Urothelium cell line (cell line): ENCODE measurements around the gene CYP26C1.

Experiments used
- DNase-seq: peaks from one replicate; pipeline ENCODE4 v3.0.0; 2011; ENCODE audit warnings: low spot score, mixed read lengths
- FAIRE-seq: peaks from 2 replicates; lab custom pipeline; 2011; peaks lifted over from hg19 to GRCh38; lab: Jason Lieb, UNC

The CYP26C1 gene

GRCh38 chr10:93059975-93060886 is at the start of gene CYP26C1:
Gene CYP26C1 (plus strand): TSS chr10:93060798. CDS start chr10:93061264, 466 bp downstream.
- no peak for FAIRE-seq

GRCh38 chr10:93015722-93016121 is 44.9 kb upstream of the CYP26C1 start:
- FAIRE-seq (no peak), DNase-seq (no peak)

More at GRCh38 chr10:93059975-93060886, at the start of gene CYP26C1:
- DNase-seq, result no peak

- no peak for FAIRE-seq
Measured at GRCh38 chr10:93023013-93023650, 37.5 kb upstream of the CYP26C1 start.

GRCh38 chr10:93026072-93026471 is 34.5 kb upstream of the CYP26C1 start:
- no peak for FAIRE-seq

More at GRCh38 chr10:93023013-93023650, 37.5 kb upstream of the CYP26C1 start:
- no peak for DNase-seq

GRCh38 chr10:93027508-93027907 is 33.1 kb upstream of the CYP26C1 start:
- FAIRE-seq, result no peak
- no peak for DNase-seq

More at GRCh38 chr10:93026072-93026471, 34.5 kb upstream of the CYP26C1 start:
- no peak for DNase-seq

GRCh38 chr10:93028883-93029282 is 31.7 kb upstream of the CYP26C1 start:
- FAIRE-seq (no peak), DNase-seq (peak; percentile 29)

- DNase-seq, result peak; percentile 54
- FAIRE-seq, result no peak
Measured at GRCh38 chr10:93030409-93030808, 30.2 kb upstream of the CYP26C1 start.

- DNase-seq, result no peak
- FAIRE-seq, result no peak
Measured at GRCh38 chr10:93032105-93032808, 28.3 kb upstream of the CYP26C1 start.

GRCh38 chr10:93032809-93033137 is 27.8 kb upstream of the CYP26C1 start:
- no peak for FAIRE-seq
- no peak for DNase-seq

- FAIRE-seq (no peak), DNase-seq (no peak)
Measured at GRCh38 chr10:93034426-93034825, 26.2 kb upstream of the CYP26C1 start.

GRCh38 chr10:93039110-93039509 is 21.5 kb upstream of the CYP26C1 start:
- DNase-seq, result no peak
- FAIRE-seq, result no peak

GRCh38 chr10:93039721-93040120 is 20.9 kb upstream of the CYP26C1 start:
- FAIRE-seq (no peak), DNase-seq (no peak)

- FAIRE-seq (no peak), DNase-seq (no peak)
Measured at GRCh38 chr10:93054486-93054885, 6.1 kb upstream of the CYP26C1 start.

GRCh38 chr10:93058139-93058538 is 2.5 kb upstream of the CYP26C1 start:
- FAIRE-seq (no peak), DNase-seq (no peak)

GRCh38 chr10:93060887-93061593 is 442 bp downstream of the CYP26C1 start:
- FAIRE-seq (no peak), DNase-seq (no peak)

- DNase-seq (no peak), FAIRE-seq (no peak)
Measured at GRCh38 chr10:93061594-93062513, 1.3 kb downstream of the CYP26C1 start.

- no peak for DNase-seq
- FAIRE-seq, result no peak
Measured at GRCh38 chr10:93062514-93063143, 2.0 kb downstream of the CYP26C1 start.

- no peak for FAIRE-seq
- no peak for DNase-seq
Measured at GRCh38 chr10:93063144-93063976, 2.8 kb downstream of the CYP26C1 start.
